IMR-90 (cell line): ENCODE measurements around the gene TRMO. TPM values are rescaled to one million over a fixed set of nuclear protein-coding genes. Genes with fewer than 3 reads are reported as not detected.

Experiments
- ATAC-seq: fragments of 200-7000 bp; cut with Tn5 transposase; 2 replicates; pipeline ENCODE4 v1.9.1; 2020; ENCODE audit warnings: low read depth, mild to moderate bottlenecking, moderate library complexity
- BruUV-seq: library from RNA; stranded (reverse); fragments of 400-500 nt; replicated peaks from 2 replicates; lab custom pipeline; 2021; lab: Mats Ljungman, UMichigan
- CTCF ChIA-PET: fragments of 300-600 bp; formaldehyde crosslinking; extraction: SDS; loops from one replicate; lab custom pipeline; 2021; ENCODE audit warnings: antibody characterized with exemption; lab: Yijun Ruan, JAX
- POLR2A ChIA-PET: fragments of 300-600 bp; sonication (Branson Sonifier 250); formaldehyde crosslinking; loops from one replicate; lab custom pipeline; 2022; ENCODE audit warnings: antibody characterized with exemption; ENCODE audit not compliant: unreplicated experiment; lab: Charles Lee
- DNase-seq: peaks from one replicate; pipeline ENCODE4 v3.0.0; 2013
- H2AFZ ChIP-seq: replicated peaks from 2 replicates; pipeline ENCODE3; 2013; ENCODE audit warnings: low read length, mild to moderate bottlenecking; ENCODE audit not compliant: poor library complexity
- H2AK5ac ChIP-seq: 2 replicates; pipeline ENCODE4 v1.6.1; 2013; ENCODE audit warnings: low read depth, low read length, inconsistent platforms
- H2AK9ac ChIP-seq: replicated peaks from 2 replicates; pipeline ENCODE3; 2013; ENCODE audit warnings: mild to moderate bottlenecking, low read depth, low read length, moderate library complexity; ENCODE audit not compliant: poor library complexity
- H2BK120ac ChIP-seq: 2 replicates; pipeline ENCODE4 v1.6.1; 2013; ENCODE audit warnings: low read depth, low read length, inconsistent platforms
- H2BK15ac ChIP-seq: 3 replicates; pipeline ENCODE4 v1.6.1; 2013; ENCODE audit warnings: low read depth, low read length, inconsistent platforms
- H2BK20ac ChIP-seq: 2 replicates; pipeline ENCODE4 v1.6.1; 2013; ENCODE audit warnings: low read depth, mild to moderate bottlenecking, inconsistent platforms, low read length, moderate library complexity
- H2BK5ac ChIP-seq: 2 replicates; pipeline ENCODE4 v1.6.1; 2013; ENCODE audit warnings: mild to moderate bottlenecking, low read depth, low read length, inconsistent platforms; ENCODE audit not compliant: poor library complexity, severe bottlenecking
- H3K14ac ChIP-seq: replicated peaks from 2 replicates; pipeline ENCODE4 v1.6.1; 2013; ENCODE audit warnings: low read depth, low read length, inconsistent platforms
- H3K18ac ChIP-seq: 2 replicates; pipeline ENCODE4 v1.6.1; 2013; ENCODE audit warnings: low read depth, low read length, control low read depth
- H3K23ac ChIP-seq: 2 replicates; pipeline ENCODE4 v1.6.1; 2013; ENCODE audit warnings: low read depth, low read length, inconsistent platforms
- H3K27ac ChIP-seq: 2 replicates; pipeline ENCODE4 v1.5.1; 2013; ENCODE audit warnings: mild to moderate bottlenecking, control low read depth, low read length; ENCODE audit not compliant: insufficient read depth
- H3K27me3 ChIP-seq: 2 replicates; pipeline ENCODE4 v1.6.1; 2013; ENCODE audit warnings: low read length; ENCODE audit not compliant: control insufficient read depth, insufficient read depth
- H3K36me3 ChIP-seq: 2 replicates; pipeline ENCODE4 v1.6.1; 2013; ENCODE audit warnings: low read length, mixed read lengths; ENCODE audit not compliant: control insufficient read depth, insufficient read depth
- H3K4ac ChIP-seq: 2 replicates; pipeline ENCODE4 v1.6.1; 2013; ENCODE audit warnings: low read depth, low read length, inconsistent platforms
- H3K4me1 ChIP-seq: 2 replicates; pipeline ENCODE4 v1.6.1; 2013; ENCODE audit warnings: low read length, mixed read lengths; ENCODE audit not compliant: control insufficient read depth, insufficient read depth
- H3K4me2 ChIP-seq: 2 replicates; pipeline ENCODE4 v1.6.1; 2013; ENCODE audit warnings: low read depth, mild to moderate bottlenecking, control low read depth, low read length, moderate library complexity
- H3K4me3 ChIP-seq: 2 replicates; pipeline ENCODE4 v1.5.1; 2013; ENCODE audit warnings: low read depth, mild to moderate bottlenecking, control low read depth, low read length, moderate library complexity; ENCODE audit not compliant: insufficient read depth
- H3K56ac ChIP-seq: 2 replicates; pipeline ENCODE4 v1.6.1; 2013; ENCODE audit warnings: low read length, inconsistent platforms; ENCODE audit not compliant: insufficient read depth; ENCODE audit errors: extremely low read depth
- H3K79me1 ChIP-seq, 2 experiments: 2 replicates each; pipeline ENCODE4 v1.6.1; 2013; ENCODE audit warnings: low read length in 2 of 2, inconsistent platforms in 1 of 2, low read depth in 1 of 2
- H3K9ac ChIP-seq: 2 replicates; pipeline ENCODE4 v1.6.1; 2013; ENCODE audit warnings: low read depth, low read length, control low read depth
- H3K9me1 ChIP-seq: 2 replicates; pipeline ENCODE4 v1.6.1; 2013; ENCODE audit warnings: low read length, inconsistent platforms; ENCODE audit not compliant: insufficient read depth
- H3K9me3 ChIP-seq: 2 replicates; pipeline ENCODE4 v1.6.1; 2013; ENCODE audit warnings: low read length; ENCODE audit not compliant: control insufficient read depth, insufficient read depth
- H4K20me1 ChIP-seq: 2 replicates; pipeline ENCODE4 v1.6.1; 2013; ENCODE audit warnings: low read length, inconsistent platforms; ENCODE audit not compliant: insufficient read depth
- H4K5ac ChIP-seq: 2 replicates; pipeline ENCODE4 v1.6.1; 2013; ENCODE audit warnings: mild to moderate bottlenecking, low read depth, low read length, control low read depth
- H4K8ac ChIP-seq, 2 experiments: 2 replicates each; pipeline ENCODE4 v1.6.1; 2013; ENCODE audit warnings: low read depth in 2 of 2, low read length in 2 of 2, control low read depth in 1 of 2, inconsistent platforms in 1 of 2
- H4K91ac ChIP-seq: 2 replicates; pipeline ENCODE4 v1.6.1; 2013; ENCODE audit warnings: low read depth, low read length, inconsistent platforms; ENCODE audit not compliant: insufficient read depth
- ELK1 ChIP-seq: fragments of 150-350 bp; IDR thresholded peaks from 2 replicates; pipeline ENCODE4 v1.6.1; 2016; ENCODE audit warnings: low read depth, mild to moderate bottlenecking, low read length, moderate library complexity, borderline replicate concordance
- FOS ChIP-seq: fragments of 150-350 bp; IDR thresholded peaks from 2 replicates; pipeline ENCODE4 v1.6.1; 2016; ENCODE audit warnings: low read depth, low read length
- MXI1 ChIP-seq: IDR thresholded peaks from 2 replicates; pipeline ENCODE4 v1.6.1; 2012; ENCODE audit warnings: low read depth, mild to moderate bottlenecking, low read length, moderate library complexity, borderline replicate concordance
- NFE2L2 ChIP-seq: fragments of 150-350 bp; IDR thresholded peaks from 2 replicates; pipeline ENCODE4 v1.6.1; 2016; ENCODE audit warnings: low read depth, mild to moderate bottlenecking, low read length
- POLR2A ChIP-seq: IDR thresholded peaks from 2 replicates; pipeline ENCODE4 v1.6.1; 2012; ENCODE audit warnings: mild to moderate bottlenecking, low read depth, low read length
- RCOR1 ChIP-seq: IDR thresholded peaks from 2 replicates; pipeline ENCODE4 v1.6.1; 2012; ENCODE audit warnings: mild to moderate bottlenecking, low read length, improper control_type of control experiment; ENCODE audit not compliant: insufficient replicate concordance
- RFX5 ChIP-seq: IDR thresholded peaks from 2 replicates; pipeline ENCODE4 v1.8.0; 2012; ENCODE audit warnings: low read depth, mild to moderate bottlenecking, low read length, moderate library complexity
- USF2 ChIP-seq: fragments of 150-350 bp; IDR thresholded peaks from 2 replicates; pipeline ENCODE4 v1.6.1; 2017; ENCODE audit warnings: mild to moderate bottlenecking, antibody characterized with exemption, low read length, low read depth
- dilution Hi-C: fragments of 300-500 bp; cut with HindIII; formaldehyde crosslinking; loops from one replicate; pipeline ENCODE4 v1.14.3; 2018; ENCODE audit warnings: low sequenced_read_pairs; ENCODE audit not compliant: unreplicated experiment
- in situ Hi-C: fragments of 300-500 bp; cut with MboI; formaldehyde crosslinking; loops from 3 replicates; pipeline ENCODE4 v1.14.3; 2019; ENCODE audit warnings: low sequenced_read_pairs, inconsistent platforms, mixed read lengths
- intact Hi-C: fragments of 100-400 bp; cut with micrococcal nuclease; formaldehyde crosslinking; loops from 2 replicates; pipeline ENCODE4 v1.10.0; 2022
- polyA plus RNA-seq, 3 experiments: library from polyadenylated mRNA; depleted of rRNA; stranded (reverse); fragments of >200 nt; gene quantifications; 2 replicates each; pipeline ENCODE4 v1.2.3, GENCODE V29; 2012; ENCODE audit warnings: low replicate concordance in 1 of 3
- total RNA-seq: library from RNA; depleted of rRNA; stranded (reverse); fragments of >200 nt; gene quantifications from 2 replicates; pipeline ENCODE4 v1.2.3, GENCODE V29; 2012

The TRMO gene
- total and polyA plus RNA-seq, 2 of the 4 experiments (the other 2 are of a cell fraction) = 10.2 to 19.9 TPM

- H2BK5ac ChIP-seq = no peak overlapping the region
- no peak overlapping the region for H3K4me2 ChIP-seq
- H3K27ac ChIP-seq = no peak overlapping the region
- no peaks in the 10 kb centered on the region for H4K20me1 ChIP-seq
- no peak overlapping the region for H4K5ac ChIP-seq
- TF ChIP-seq MXI1 (no peak), RFX5 (no peak), RCOR1 (no peak), ELK1 (no peak), USF2 (no peak), FOS (no peak), NFE2L2 (no peak), POLR2A (no peak)
- CTCF ChIA-PET = no interaction called here
- POLR2A ChIA-PET = no interaction called here
- no peak overlapping the region for H3K14ac ChIP-seq
- peaks cover 28% of the 10 kb centered on the region for H3K27me3 ChIP-seq
- H2AK9ac ChIP-seq = no peak overlapping the region
- no peak overlapping the region for H2BK20ac ChIP-seq
- H3K9me3 ChIP-seq = no peaks in the 10 kb centered on the region
- ATAC-seq (no peak), DNase-seq (no peak)
- in situ Hi-C loops (no loop called here), intact Hi-C loops (no loop called here), dilution Hi-C loops (no loop called here)
- H3K79me1 ChIP-seq = no peaks in the 10 kb centered on the region
- no peak overlapping the region for H2AK5ac ChIP-seq
- H3K4me3 ChIP-seq = no peak overlapping the region
- H3K4me1 ChIP-seq = no peaks in the 10 kb centered on the region
- no peak overlapping the region for H2BK15ac ChIP-seq
- BruUV-seq = no TSS peak
- no peak overlapping the region for H3K4ac ChIP-seq
- no peak overlapping the region for H3K9ac ChIP-seq
- H3K36me3 ChIP-seq = no peaks in the 10 kb centered on the region
- H3K56ac ChIP-seq = no peak overlapping the region
- H3K23ac ChIP-seq = no peak overlapping the region
- H4K91ac ChIP-seq = no peak overlapping the region
- H2AFZ ChIP-seq = no peak overlapping the region
- no peaks in the 10 kb centered on the region for H3K9me1 ChIP-seq
- H2BK120ac ChIP-seq = no peak overlapping the region
- H3K18ac ChIP-seq = no peak overlapping the region
- no peak overlapping the region for H4K8ac ChIP-seq
Observed at GRCh38 chr9:97964901-97965300, 42.6 kb upstream of the TRMO start.
